ENCODE results near the gene CMTM5. TPM values are rescaled to one million over a fixed set of nuclear protein-coding genes. Genes with fewer than 3 reads are reported as not detected.
A peak's percentile ranks its signal among the peaks of the same experiment; 100 is the strongest.

The CMTM5 gene
- total RNA-seq, 1 experiment from 2014 or later, result not detected

DNA sequence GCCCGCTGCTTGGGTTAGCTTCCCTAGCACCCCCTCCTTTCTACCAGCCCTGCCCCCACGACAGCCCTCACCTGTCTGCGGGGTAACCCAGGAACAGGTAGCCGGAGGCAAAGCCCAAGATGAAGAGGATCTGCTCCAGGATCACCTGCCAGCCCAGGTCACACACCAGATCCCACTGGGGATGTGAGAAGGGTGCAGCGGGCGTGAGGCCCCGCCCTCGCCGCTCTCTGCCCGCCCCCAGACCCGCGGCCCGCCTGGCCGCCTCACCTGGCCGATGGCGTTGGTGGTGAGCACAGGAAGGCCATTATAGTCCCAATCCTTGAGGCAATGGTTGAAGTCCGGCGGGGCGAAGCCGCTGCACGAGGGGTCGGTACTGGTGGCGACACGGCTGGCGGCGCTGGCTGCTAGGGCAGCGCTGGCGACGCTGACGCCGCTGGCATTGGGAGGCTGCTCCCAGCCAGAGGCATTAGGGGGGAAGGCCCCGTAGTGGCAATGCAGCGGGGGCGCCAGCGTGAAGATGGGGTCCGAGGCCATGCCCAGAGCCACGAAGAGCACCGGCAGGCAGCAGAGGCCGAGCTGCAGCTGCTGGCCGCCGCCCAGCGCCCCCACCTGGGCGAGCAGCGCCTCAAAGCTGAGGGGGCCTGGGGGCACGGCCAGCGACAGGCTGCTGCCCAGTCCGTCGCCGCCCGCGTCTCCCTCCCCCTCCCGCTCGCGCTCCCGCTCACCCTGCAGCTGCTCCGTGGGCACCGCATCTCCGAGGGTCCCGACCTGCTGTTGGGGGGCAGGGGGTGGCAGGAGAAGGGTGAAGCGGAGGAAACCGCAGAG lies 25.0 kb upstream of the CMTM5 start:
- Histone ChIP-seq H3K27ac (ENCODE audit: low read length) (no peak overlapping the region), H3K9me3 (ENCODE audit: control insufficient read depth, insufficient read depth, low read depth, low read length) (no peaks in the 10 kb centered on the region), H3K27me3 (ENCODE audit: control insufficient read depth, insufficient read depth, low read length) (peaks cover 11% of the 10 kb centered on the region), H3K4me3 (ENCODE audit: low read depth in 2 of 2, low read length in 2 of 2) (peak overlapping the region; percentile 37 to 47), H3K4me1 (ENCODE audit: control insufficient read depth, insufficient read depth, low read length) (no peaks in the 10 kb centered on the region), H3K36me3 (ENCODE audit: control insufficient read depth, insufficient read depth, low read length) (no peaks in the 10 kb centered on the region)
- in situ Hi-C loops (cut with HindIII; ENCODE audit: low pct_unique_long_range_greater_than_20kb, low sequenced_read_pairs) (no loop called here), intact Hi-C loops (cut with micrococcal nuclease; ENCODE audit: unreplicated experiment) (no loop called here)
- BruUV-seq (replicated peaks), result no TSS peak
- ATAC-seq, result peak; percentile 54
- DNase-seq (ENCODE audit: low read depth, low spot score), result no peak
- CTCF ChIA-PET, result interaction anchor here (0.7 kb wide), 1 partner anchor 12 kb away, joined by 14 read pairs; no protein-coding TSS in a partner anchor
- POLR2A ChIA-PET, result no interaction called here
- TF ChIP-seq, protein P1, sequence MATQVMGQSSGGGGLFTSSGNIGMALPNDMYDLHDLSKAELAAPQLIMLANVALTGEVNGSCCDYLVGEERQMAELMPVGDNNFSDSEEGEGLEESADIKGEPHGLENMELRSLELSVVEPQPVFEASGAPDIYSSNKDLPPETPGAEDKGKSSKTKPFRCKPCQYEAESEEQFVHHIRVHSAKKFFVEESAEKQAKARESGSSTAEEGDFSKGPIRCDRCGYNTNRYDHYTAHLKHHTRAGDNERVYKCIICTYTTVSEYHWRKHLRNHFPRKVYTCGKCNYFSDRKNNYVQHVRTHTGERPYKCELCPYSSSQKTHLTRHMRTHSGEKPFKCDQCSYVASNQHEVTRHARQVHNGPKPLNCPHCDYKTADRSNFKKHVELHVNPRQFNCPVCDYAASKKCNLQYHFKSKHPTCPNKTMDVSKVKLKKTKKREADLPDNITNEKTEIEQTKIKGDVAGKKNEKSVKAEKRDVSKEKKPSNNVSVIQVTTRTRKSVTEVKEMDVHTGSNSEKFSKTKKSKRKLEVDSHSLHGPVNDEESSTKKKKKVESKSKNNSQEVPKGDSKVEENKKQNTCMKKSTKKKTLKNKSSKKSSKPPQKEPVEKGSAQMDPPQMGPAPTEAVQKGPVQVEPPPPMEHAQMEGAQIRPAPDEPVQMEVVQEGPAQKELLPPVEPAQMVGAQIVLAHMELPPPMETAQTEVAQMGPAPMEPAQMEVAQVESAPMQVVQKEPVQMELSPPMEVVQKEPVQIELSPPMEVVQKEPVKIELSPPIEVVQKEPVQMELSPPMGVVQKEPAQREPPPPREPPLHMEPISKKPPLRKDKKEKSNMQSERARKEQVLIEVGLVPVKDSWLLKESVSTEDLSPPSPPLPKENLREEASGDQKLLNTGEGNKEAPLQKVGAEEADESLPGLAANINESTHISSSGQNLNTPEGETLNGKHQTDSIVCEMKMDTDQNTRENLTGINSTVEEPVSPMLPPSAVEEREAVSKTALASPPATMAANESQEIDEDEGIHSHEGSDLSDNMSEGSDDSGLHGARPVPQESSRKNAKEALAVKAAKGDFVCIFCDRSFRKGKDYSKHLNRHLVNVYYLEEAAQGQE (IDR thresholded peaks at IDR 0.05; ENCODE audit: insufficient read depth in 1 of 2, low read depth in 2 of 2, low read length in 1 of 2), result no peak
- TF ChIP-seq, protein P2, sequence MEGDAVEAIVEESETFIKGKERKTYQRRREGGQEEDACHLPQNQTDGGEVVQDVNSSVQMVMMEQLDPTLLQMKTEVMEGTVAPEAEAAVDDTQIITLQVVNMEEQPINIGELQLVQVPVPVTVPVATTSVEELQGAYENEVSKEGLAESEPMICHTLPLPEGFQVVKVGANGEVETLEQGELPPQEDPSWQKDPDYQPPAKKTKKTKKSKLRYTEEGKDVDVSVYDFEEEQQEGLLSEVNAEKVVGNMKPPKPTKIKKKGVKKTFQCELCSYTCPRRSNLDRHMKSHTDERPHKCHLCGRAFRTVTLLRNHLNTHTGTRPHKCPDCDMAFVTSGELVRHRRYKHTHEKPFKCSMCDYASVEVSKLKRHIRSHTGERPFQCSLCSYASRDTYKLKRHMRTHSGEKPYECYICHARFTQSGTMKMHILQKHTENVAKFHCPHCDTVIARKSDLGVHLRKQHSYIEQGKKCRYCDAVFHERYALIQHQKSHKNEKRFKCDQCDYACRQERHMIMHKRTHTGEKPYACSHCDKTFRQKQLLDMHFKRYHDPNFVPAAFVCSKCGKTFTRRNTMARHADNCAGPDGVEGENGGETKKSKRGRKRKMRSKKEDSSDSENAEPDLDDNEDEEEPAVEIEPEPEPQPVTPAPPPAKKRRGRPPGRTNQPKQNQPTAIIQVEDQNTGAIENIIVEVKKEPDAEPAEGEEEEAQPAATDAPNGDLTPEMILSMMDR (IDR thresholded peaks at IDR 0.05), result peak; percentile 25; the same call in 1 of the 2 replicates

DNA sequence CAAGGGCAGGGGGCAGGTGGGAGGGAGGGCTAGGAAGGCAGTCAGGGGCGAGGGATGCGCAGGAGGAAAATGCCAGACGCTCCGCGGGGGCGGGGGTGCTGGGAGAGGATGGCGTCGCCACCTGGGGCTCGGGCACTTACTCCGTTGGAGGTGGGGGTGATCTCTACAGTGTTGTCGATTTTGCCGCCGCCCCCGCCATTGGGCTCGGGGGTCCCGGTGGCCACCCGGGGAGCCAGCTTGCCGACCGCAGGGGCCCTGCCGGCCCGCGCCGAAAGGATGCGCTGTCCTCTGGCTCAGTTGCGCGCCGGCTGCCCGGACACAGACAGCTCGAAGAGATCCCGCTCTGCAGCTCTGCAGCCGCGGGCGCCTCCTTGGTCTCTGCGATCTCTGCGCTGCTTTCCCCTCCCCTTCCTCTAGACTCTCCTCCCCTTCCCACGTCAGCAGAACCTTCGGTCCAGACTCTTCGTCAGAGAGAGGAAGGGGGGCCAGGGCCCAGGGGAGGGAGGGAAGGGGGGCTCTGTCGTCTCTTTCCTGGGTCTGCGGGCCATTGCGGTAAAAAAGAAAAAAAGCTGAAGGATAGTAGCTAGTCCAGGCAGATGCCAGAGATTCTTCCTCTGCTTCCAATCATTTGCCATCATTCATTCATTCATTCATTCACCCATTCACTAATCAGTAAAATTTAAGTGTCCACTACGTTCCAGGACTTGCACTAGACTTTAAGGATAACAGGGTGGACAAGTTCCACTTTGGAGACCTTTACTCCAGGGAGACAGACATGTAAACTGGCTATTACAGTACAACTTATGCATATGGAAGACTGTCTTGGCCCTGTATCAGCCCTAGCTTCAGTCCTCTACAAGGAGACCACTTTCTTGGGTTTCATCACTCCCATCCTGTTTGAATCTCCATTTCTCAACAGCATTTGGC lies 24.1 kb upstream of the CMTM5 start, which contains the start of gene SLC22A17:
TSS of gene SLC22A17 (minus strand) at position 382 of the 927 bp plus-strand sequence.
- Histone ChIP-seq H3K4me1 (ENCODE audit: control insufficient read depth, insufficient read depth, low read length) (no peaks in the 10 kb centered on the region), H3K27ac (ENCODE audit: low read length) (no peak within 1 kb of the TSS), H3K36me3 (ENCODE audit: control insufficient read depth, insufficient read depth, low read length) (no peaks in the 10 kb centered on the region), H3K4me3 (ENCODE audit: low read depth in 2 of 2, low read length in 2 of 2) (peak within 1 kb of the TSS; percentile 37 to 47), H3K27me3 (ENCODE audit: control insufficient read depth, insufficient read depth, low read length) (peaks cover 11% of the 10 kb centered on the region), H3K9me3 (ENCODE audit: control insufficient read depth, insufficient read depth, low read depth, low read length) (no peaks in the 10 kb centered on the region)
- in situ Hi-C loops (cut with HindIII; ENCODE audit: low pct_unique_long_range_greater_than_20kb, low sequenced_read_pairs) (no loop called here), intact Hi-C loops (cut with micrococcal nuclease; ENCODE audit: unreplicated experiment) (no loop called here)
- peak; percentile 89 for ATAC-seq
- no peak for DNase-seq (ENCODE audit: low read depth, low spot score)
- no peak for TF ChIP-seq POLR2AphosphoS5 (IDR thresholded peaks at IDR 0.05; ENCODE audit: low read depth, low read length)
- TF ChIP-seq, protein P2 (IDR thresholded peaks at IDR 0.05), result 0 out of 2 replicates have a peak, but pooled peaks have one; percentile 7
- ChIA-PET CTCF (interaction anchor here (0.7 kb wide), 1 partner anchor 11 kb away, joined by 14 read pairs; no protein-coding TSS in a partner anchor), POLR2A (no interaction called here)
- BruUV-seq (replicated peaks), result no TSS peak
